HepG2 (cell line): ENCODE measurements around the gene SLC10A1. TPM values are rescaled to one million over a fixed set of nuclear protein-coding genes. Genes with fewer than 3 reads are reported as not detected.

ENCODE experiments used
- CBFB ChIP-seq: sonication (generic); formaldehyde crosslinking; IDR thresholded peaks from 2 replicates; pipeline ENCODE4 v1.4.0; 2020; ENCODE audit warnings: missing genetic modification reagents
- HMGA1 ChIP-seq: sonication (generic); formaldehyde crosslinking; conservative IDR thresholded peaks from 2 replicates; pipeline ENCODE4 v1.4.0; 2020; ENCODE audit warnings: missing genetic modification reagents
- LCORL ChIP-seq, 2 experiments: fragments of 450-650 bp in 1 of 2; sonication (generic) in 1 of 2; formaldehyde crosslinking in 1 of 2; IDR thresholded peaks; 2 replicates each; pipeline versions ENCODE4 v1.5.0 to v1.6.1; 2017 to 2020; ENCODE audit warnings: antibody characterized with exemption in 1 of 2, missing genetic modification reagents in 1 of 2
- NFATC3 ChIP-seq: sonication (generic); formaldehyde crosslinking; IDR thresholded peaks from 2 replicates; pipeline ENCODE4 v1.5.1; 2020; ENCODE audit warnings: mild to moderate bottlenecking, missing genetic modification reagents
- SAP130 ChIP-seq: IDR thresholded peaks from 2 replicates; pipeline ENCODE4 v1.6.1; 2016; ENCODE audit warnings: low read depth
- TAF15 ChIP-seq: fragments of 200-400 bp; formaldehyde crosslinking; IDR thresholded peaks from one replicate; pipeline ENCODE4 v1.6.1; 2018; ENCODE audit warnings: mild to moderate bottlenecking, low read depth, low read length; ENCODE audit not compliant: poor library complexity, severe bottlenecking
- TRIM24 ChIP-seq: sonication (generic); formaldehyde crosslinking; IDR thresholded peaks from 2 replicates; pipeline ENCODE4 v1.8.0; 2022; ENCODE audit warnings: mild to moderate bottlenecking, missing genetic modification reagents
- XRCC5 ChIP-seq: fragments of 200-400 bp; formaldehyde crosslinking; optimal IDR thresholded peaks from 2 replicates; pipeline ENCODE3; 2017; ENCODE audit warnings: mild to moderate bottlenecking, low read length
- ZBTB21 ChIP-seq: sonication (generic); formaldehyde crosslinking; IDR thresholded peaks from 2 replicates; pipeline ENCODE4 v1.4.0; 2020; ENCODE audit warnings: missing genetic modification reagents
- ZBTB42 ChIP-seq: sonication (generic); formaldehyde crosslinking; IDR thresholded peaks from 2 replicates; pipeline ENCODE4 v1.5.0; 2020; ENCODE audit warnings: mild to moderate bottlenecking, missing genetic modification reagents
- ZFP41 ChIP-seq: sonication (generic); formaldehyde crosslinking; IDR thresholded peaks from 2 replicates; pipeline ENCODE4 v1.4.0; 2020; ENCODE audit warnings: mild to moderate bottlenecking, missing genetic modification reagents, borderline replicate concordance
- ZNF230 ChIP-seq: sonication (generic); formaldehyde crosslinking; IDR thresholded peaks from 2 replicates; pipeline ENCODE4 v1.4.0; 2020; ENCODE audit warnings: mild to moderate bottlenecking, missing genetic modification reagents
- ZNF292 ChIP-seq: sonication (generic); formaldehyde crosslinking; IDR thresholded peaks from 2 replicates; pipeline ENCODE4 v1.8.1; 2022; ENCODE audit warnings: mild to moderate bottlenecking, low read depth, missing genetic modification reagents, borderline replicate concordance
- ZNF34 ChIP-seq: sonication (generic); formaldehyde crosslinking; IDR thresholded peaks from 2 replicates; pipeline ENCODE4 v1.4.0; 2020; ENCODE audit warnings: mild to moderate bottlenecking, missing genetic modification reagents, borderline replicate concordance
- ZNF354B ChIP-seq: sonication (generic); formaldehyde crosslinking; IDR thresholded peaks from 2 replicates; pipeline ENCODE4 v1.8.0; 2022; ENCODE audit warnings: mild to moderate bottlenecking, missing genetic modification reagents
- ZNF781 ChIP-seq: sonication (generic); formaldehyde crosslinking; IDR thresholded peaks from 2 replicates; pipeline ENCODE4 v1.5.1; 2020; ENCODE audit warnings: borderline replicate concordance, mild to moderate bottlenecking, missing genetic modification reagents; ENCODE audit errors: not compliant biosample characterization
- ZNF850 ChIP-seq: sonication (generic); formaldehyde crosslinking; conservative IDR thresholded peaks from 2 replicates; pipeline ENCODE4 v1.9.0; 2021; ENCODE audit warnings: mild to moderate bottlenecking, missing genetic modification reagents
- ZNF883 ChIP-seq: sonication (generic); formaldehyde crosslinking; IDR thresholded peaks from 2 replicates; pipeline ENCODE4 v1.5.1; 2020; ENCODE audit warnings: mild to moderate bottlenecking, missing genetic modification reagents; ENCODE audit errors: not compliant biosample characterization
- polyA plus RNA-seq, 8 experiments: library from polyadenylated mRNA; depleted of rRNA in 3 of 8; stranded (reverse) in 7 of 8; unstranded in 1 of 8; fragments of >200 nt; fragmentation: Illumina TruSeq in 4 of 8; extraction: Trizol in 4 of 8; gene quantifications; 2 replicates each; pipeline versions ENCODE4 v1.2.1 to v1.2.3, GENCODE V29; 2011 to 2016; ENCODE audit warnings: low read depth in 4 of 8, missing spikeins in 1 of 8, mixed read lengths in 1 of 8; ENCODE audit not compliant: insufficient read depth in 1 of 8
- total RNA-seq, 5 experiments: library from RNA; depleted of rRNA; stranded (reverse); fragments of >200 nt; fragmentation: Illumina TruSeq; extraction: Trizol; gene quantifications; 2 replicates each; pipeline ENCODE4 v1.2.3, GENCODE V29; 2016; ENCODE audit warnings: low read depth in 1 of 5
- TF ChIP-seq, protein P1 (sequence below): sonication (generic); formaldehyde crosslinking; IDR thresholded peaks from 2 replicates; pipeline ENCODE4 v1.5.0; 2020; ENCODE audit warnings: missing genetic modification reagents
- TF ChIP-seq, protein P2 (sequence below): sonication (generic); formaldehyde crosslinking; conservative IDR thresholded peaks from 2 replicates; pipeline ENCODE4 v1.4.0; 2020; ENCODE audit warnings: missing genetic modification reagents
- TF ChIP-seq, protein P3 (sequence below): sonication (generic); formaldehyde crosslinking; IDR thresholded peaks from 2 replicates; pipeline ENCODE4 v1.4.0; 2020; ENCODE audit warnings: mild to moderate bottlenecking, missing genetic modification reagents
- TF ChIP-seq, protein P4 (sequence below): sonication (generic); formaldehyde crosslinking; IDR thresholded peaks from 2 replicates; pipeline ENCODE4 v1.5.0; 2020; ENCODE audit warnings: mild to moderate bottlenecking, missing genetic modification reagents
- TF ChIP-seq, protein P5 (sequence below): IDR thresholded peaks from 2 replicates; pipeline ENCODE4 v1.6.1; 2016
- TF ChIP-seq, protein P6 (sequence below): sonication (generic); formaldehyde crosslinking; IDR thresholded peaks from 2 replicates; pipeline ENCODE4 v1.4.0; 2020; ENCODE audit warnings: missing genetic modification reagents

The SLC10A1 gene
- total and polyA plus RNA-seq, 2 of the 13 experiments (the other 11 are each of a cell fraction or from before 2014, with no cell fraction given): 0.17 TPM; not detected in 1

DNA sequence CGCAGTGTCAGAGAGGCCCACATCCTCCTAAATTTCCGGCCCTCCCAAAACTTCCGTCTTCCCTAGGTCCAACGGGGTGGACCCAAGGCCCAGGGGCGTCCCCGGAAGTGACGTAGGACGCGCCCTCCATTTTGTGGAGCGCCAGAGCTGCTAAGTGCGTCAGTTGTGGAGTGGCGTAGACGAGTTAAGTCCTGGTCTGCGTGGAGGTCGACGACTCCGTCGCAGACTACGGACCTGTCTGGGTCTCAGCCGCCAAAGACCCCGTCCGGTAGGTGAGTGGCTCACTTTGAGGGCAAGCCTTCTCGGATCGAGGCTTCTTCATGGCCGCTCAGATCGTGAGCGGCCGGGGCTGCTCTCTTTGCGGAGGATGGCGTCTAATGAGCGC, 30.1 kb downstream of the SLC10A1 start, which contains the start of gene SRSF5 (continued):
- TF ChIP-seq, protein P1, sequence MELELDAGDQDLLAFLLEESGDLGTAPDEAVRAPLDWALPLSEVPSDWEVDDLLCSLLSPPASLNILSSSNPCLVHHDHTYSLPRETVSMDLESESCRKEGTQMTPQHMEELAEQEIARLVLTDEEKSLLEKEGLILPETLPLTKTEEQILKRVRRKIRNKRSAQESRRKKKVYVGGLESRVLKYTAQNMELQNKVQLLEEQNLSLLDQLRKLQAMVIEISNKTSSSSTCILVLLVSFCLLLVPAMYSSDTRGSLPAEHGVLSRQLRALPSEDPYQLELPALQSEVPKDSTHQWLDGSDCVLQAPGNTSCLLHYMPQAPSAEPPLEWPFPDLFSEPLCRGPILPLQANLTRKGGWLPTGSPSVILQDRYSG (CRISPR knock-in tag): no peak
- no peak for TF ChIP-seq ZNF354B (CRISPR knock-in tag)
- peak; percentile 85; the same call in 1 of the 2 replicates for TF ChIP-seq ZNF850 (CRISPR knock-in tag)
- no peak for TF ChIP-seq ZNF292 (CRISPR knock-in tag)
- TF ChIP-seq SAP130: peak; percentile 93
- no peak for TF ChIP-seq TAF15
- TF ChIP-seq NFATC3: no peak
- TF ChIP-seq, protein P2, sequence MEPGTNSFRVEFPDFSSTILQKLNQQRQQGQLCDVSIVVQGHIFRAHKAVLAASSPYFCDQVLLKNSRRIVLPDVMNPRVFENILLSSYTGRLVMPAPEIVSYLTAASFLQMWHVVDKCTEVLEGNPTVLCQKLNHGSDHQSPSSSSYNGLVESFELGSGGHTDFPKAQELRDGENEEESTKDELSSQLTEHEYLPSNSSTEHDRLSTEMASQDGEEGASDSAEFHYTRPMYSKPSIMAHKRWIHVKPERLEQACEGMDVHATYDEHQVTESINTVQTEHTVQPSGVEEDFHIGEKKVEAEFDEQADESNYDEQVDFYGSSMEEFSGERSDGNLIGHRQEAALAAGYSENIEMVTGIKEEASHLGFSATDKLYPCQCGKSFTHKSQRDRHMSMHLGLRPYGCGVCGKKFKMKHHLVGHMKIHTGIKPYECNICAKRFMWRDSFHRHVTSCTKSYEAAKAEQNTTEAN (CRISPR knock-in tag): peak; percentile 60; the same call in 1 of the 2 replicates
- peak; percentile 52 for TF ChIP-seq ZNF781 (CRISPR knock-in tag)
- no peak for TF ChIP-seq XRCC5
- TF ChIP-seq ZNF883: peak; percentile 8
- TF ChIP-seq ZBTB42 (CRISPR knock-in tag): peak; percentile 53; the same call in 1 of the 2 replicates
- TF ChIP-seq TRIM24 (CRISPR knock-in tag): no peak
- peak; percentile 65; the same call in 1 of the 2 replicates for TF ChIP-seq ZFP41 (CRISPR knock-in tag)
- TF ChIP-seq ZNF34 (CRISPR knock-in tag): no peak
- TF ChIP-seq CBFB (CRISPR knock-in tag): 0 out of 2 replicates have a peak, but pooled peaks have one; percentile 18
- TF ChIP-seq ZBTB21 (CRISPR knock-in tag): peak; percentile 85
- TF ChIP-seq HMGA1 (CRISPR knock-in tag): no peak
- TF ChIP-seq ZNF230 (CRISPR knock-in tag): 0 out of 2 replicates have a peak, but pooled peaks have one; percentile 47
- TF ChIP-seq, protein P3, sequence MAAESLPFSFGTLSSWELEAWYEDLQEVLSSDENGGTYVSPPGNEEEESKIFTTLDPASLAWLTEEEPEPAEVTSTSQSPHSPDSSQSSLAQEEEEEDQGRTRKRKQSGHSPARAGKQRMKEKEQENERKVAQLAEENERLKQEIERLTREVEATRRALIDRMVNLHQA: no peak
- TF ChIP-seq LCORL (IDR thresholded peaks at IDR 0.05): peak; percentile 97
- peak; percentile 99 for TF ChIP-seq LCORL (CRISPR knock-in tag; IDR thresholded peaks at IDR 0.05)
- TF ChIP-seq, protein P4, sequence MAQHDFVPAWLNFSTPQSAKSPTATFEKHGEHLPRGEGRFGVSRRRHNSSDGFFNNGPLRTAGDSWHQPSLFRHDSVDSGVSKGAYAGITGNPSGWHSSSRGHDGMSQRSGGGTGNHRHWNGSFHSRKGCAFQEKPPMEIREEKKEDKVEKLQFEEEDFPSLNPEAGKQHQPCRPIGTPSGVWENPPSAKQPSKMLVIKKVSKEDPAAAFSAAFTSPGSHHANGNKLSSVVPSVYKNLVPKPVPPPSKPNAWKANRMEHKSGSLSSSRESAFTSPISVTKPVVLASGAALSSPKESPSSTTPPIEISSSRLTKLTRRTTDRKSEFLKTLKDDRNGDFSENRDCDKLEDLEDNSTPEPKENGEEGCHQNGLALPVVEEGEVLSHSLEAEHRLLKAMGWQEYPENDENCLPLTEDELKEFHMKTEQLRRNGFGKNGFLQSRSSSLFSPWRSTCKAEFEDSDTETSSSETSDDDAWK (CRISPR knock-in tag): no peak
- TF ChIP-seq, protein P5, sequence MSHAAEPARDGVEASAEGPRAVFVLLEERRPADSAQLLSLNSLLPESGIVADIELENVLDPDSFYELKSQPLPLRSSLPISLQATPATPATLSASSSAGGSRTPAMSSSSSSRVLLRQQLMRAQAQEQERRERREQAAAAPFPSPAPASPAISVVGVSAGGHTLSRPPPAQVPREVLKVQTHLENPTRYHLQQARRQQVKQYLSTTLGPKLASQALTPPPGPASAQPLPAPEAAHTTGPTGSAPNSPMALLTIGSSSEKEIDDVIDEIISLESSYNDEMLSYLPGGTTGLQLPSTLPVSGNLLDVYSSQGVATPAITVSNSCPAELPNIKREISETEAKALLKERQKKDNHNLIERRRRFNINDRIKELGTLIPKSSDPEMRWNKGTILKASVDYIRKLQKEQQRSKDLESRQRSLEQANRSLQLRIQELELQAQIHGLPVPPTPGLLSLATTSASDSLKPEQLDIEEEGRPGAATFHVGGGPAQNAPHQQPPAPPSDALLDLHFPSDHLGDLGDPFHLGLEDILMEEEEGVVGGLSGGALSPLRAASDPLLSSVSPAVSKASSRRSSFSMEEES (CRISPR knock-in tag): no peak
- TF ChIP-seq, protein P6, sequence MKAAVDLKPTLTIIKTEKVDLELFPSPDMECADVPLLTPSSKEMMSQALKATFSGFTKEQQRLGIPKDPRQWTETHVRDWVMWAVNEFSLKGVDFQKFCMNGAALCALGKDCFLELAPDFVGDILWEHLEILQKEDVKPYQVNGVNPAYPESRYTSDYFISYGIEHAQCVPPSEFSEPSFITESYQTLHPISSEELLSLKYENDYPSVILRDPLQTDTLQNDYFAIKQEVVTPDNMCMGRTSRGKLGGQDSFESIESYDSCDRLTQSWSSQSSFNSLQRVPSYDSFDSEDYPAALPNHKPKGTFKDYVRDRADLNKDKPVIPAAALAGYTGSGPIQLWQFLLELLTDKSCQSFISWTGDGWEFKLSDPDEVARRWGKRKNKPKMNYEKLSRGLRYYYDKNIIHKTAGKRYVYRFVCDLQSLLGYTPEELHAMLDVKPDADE: 0 out of 2 replicates have a peak, but pooled peaks have one; percentile 16
